Measurements from ENCODE around the gene PLCH2. TPM values are rescaled to one million over a fixed set of nuclear protein-coding genes. Genes with fewer than 3 reads are reported as not detected.

PLCH2 gene
- total and polyA plus RNA-seq, 4 donors: 3.3 to 19.0 (median 12.1) TPM

DNA sequence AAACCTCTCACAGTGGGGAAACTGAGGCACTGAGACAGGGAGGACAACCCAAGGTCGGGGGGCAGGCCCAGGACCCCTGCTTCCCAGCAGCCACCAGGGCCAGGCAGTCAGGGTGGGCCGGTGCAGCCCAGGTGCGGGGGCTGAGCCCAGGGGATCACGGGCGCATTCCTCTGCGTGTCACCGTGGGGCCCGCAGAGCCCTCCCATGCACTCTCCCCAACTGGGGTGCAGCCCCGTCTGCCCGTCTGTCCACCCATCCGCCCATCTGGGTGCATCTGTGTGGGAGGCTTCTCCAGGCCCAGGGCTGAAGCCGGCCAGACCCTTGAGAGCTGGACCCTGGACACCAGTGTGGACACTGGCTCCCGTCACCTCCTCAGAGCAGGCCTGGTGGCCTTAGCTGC is 2.9 kb upstream of the PLCH2 start:
- 82% methylated on average over 9 of the region's 13 CpGs for WGBS (ENCODE audit: insufficient coverage)
- Histone ChIP-seq H3K4me3 (ENCODE audit: low read depth, low read length) (no peak overlapping the region), H3K9me3 (ENCODE audit: control insufficient read depth, insufficient read depth, low read length) (no peaks in the 10 kb centered on the region), H3K4me1 (ENCODE audit: control insufficient read depth, insufficient read depth, low read length) (peaks cover 67% of the 10 kb centered on the region), H3K27me3 (ENCODE audit: control insufficient read depth, insufficient read depth, low read length) (no peaks in the 10 kb centered on the region), H3K27ac (ENCODE audit: low read depth, low read length) (no peak overlapping the region), H3K36me3 (ENCODE audit: control insufficient read depth, insufficient read depth, low read length) (peaks cover 32% of the 10 kb centered on the region)
- DNase-seq (ENCODE audit: low read depth in 4 of 6, low spot score in 6 of 6): no peak

DNA sequence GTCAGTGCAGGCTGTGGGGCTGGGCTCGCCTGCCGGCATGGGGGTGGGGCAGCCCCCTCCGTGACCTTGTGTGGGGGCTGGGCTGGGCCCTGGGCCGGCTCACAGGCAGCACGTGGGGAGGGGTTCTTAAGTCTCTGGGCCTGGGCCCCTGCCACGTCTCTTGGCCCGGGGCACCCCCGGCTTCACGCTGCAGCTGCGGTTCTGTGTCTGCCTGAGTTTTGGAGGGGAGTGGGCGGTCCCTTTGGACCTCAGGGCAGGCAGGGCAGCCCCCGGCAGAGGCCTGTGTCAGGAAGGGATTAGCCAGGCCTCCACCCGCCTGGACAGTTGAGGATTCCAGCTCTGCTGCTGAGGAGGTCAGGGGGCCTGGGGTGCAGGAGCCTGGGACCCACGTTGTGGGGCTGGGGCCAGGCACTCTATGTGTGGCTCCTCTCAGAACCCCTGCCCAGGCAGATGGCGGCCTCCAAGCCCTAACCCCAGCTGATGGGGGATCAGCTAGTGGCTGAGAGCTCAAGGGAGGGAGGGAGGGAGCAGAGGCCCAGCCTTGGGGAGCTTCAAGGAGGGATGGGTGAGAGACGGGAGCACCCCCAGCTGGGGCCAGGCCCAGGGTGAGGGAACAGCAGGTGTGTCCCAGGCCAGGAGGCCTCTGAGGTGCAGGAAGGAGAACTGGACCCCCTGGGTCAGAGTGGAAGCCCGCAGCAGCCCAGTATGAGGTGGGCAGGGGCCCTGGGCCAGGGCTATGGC is 1.8 kb upstream of the PLCH2 start:
- Histone ChIP-seq H3K9me3 (ENCODE audit: control insufficient read depth, insufficient read depth, low read length) (no peaks in the 10 kb centered on the region), H3K4me3 (ENCODE audit: low read depth, low read length) (no peak overlapping the region), H3K4me1 (ENCODE audit: control insufficient read depth, insufficient read depth, low read length) (peaks cover 60% of the 10 kb centered on the region), H3K27me3 (ENCODE audit: control insufficient read depth, insufficient read depth, low read length) (no peaks in the 10 kb centered on the region), H3K27ac (ENCODE audit: low read depth, low read length) (no peak overlapping the region), H3K36me3 (ENCODE audit: control insufficient read depth, insufficient read depth, low read length) (peaks cover 40% of the 10 kb centered on the region)
- no peak for DNase-seq (ENCODE audit: low read depth in 4 of 6, low spot score in 6 of 6)
- WGBS (ENCODE audit: insufficient coverage): 50% methylated on average over 17 of the region's 17 CpGs

DNA sequence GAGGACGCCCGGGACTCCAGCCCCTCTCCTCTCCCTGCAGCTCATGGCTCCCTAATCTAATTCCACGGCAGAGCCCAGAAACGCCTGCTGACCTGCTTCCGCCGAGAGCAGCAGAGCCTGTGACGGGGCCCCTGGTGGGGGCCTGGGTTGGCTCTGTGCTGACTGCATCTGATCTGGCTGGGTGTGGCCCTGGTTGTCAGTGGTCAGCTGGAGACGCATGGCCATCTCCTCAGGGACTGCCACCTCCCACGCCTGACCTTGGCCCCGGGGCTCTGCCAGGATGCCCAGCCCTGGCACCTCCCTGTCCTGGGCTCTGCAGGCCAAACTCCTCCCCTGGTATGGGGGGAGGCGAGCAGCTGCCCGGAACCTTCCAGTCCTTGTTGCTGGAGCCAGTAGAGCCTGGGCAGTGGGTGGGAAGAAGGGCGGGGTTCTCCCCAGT is 1.1 kb upstream of the PLCH2 start:
- DNase-seq (ENCODE audit: low read depth in 4 of 6, low spot score in 6 of 6): no peak
- no peak overlapping the region for H3K27ac ChIP-seq (ENCODE audit: low read depth, low read length)
- peaks cover 62% of the 10 kb centered on the region for H3K4me1 ChIP-seq (ENCODE audit: control insufficient read depth, insufficient read depth, low read length)
- no peaks in the 10 kb centered on the region for H3K9me3 ChIP-seq (ENCODE audit: control insufficient read depth, insufficient read depth, low read length)
- peaks cover 47% of the 10 kb centered on the region for H3K36me3 ChIP-seq (ENCODE audit: control insufficient read depth, insufficient read depth, low read length)
- 73% methylated on average over 11 of the region's 13 CpGs for WGBS (ENCODE audit: insufficient coverage)
- H3K4me3 ChIP-seq (ENCODE audit: low read depth, low read length): no peak overlapping the region
- no peaks in the 10 kb centered on the region for H3K27me3 ChIP-seq (ENCODE audit: control insufficient read depth, insufficient read depth, low read length)

DNA sequence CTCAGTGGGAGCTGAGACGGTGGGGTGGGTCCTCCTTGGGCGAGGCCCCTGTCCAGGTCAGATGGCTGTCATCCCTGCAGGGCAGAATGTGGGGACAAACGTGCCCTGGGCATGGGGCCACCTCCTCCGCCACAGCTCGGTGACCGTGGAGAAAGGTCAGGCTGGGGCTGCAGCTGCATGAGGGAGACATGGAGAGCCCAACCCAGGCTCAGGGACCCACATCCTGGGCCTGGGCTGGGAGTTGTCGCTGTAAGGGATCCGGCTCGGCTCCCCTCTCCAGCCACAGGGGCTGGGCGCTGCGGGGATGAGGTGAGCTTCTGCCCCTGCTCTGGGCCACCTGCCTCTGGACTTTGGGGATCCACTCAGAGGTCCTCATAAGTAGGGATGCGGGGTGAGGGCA is 518 bp upstream of the PLCH2 start:
- Histone ChIP-seq H3K9me3 (ENCODE audit: control insufficient read depth, insufficient read depth, low read length) (no peaks in the 10 kb centered on the region), H3K36me3 (ENCODE audit: control insufficient read depth, insufficient read depth, low read length) (peaks cover 50% of the 10 kb centered on the region), H3K4me3 (ENCODE audit: low read depth, low read length) (no peak overlapping the region), H3K27ac (ENCODE audit: low read depth, low read length) (no peak overlapping the region), H3K4me1 (ENCODE audit: control insufficient read depth, insufficient read depth, low read length) (peaks cover 62% of the 10 kb centered on the region), H3K27me3 (ENCODE audit: control insufficient read depth, insufficient read depth, low read length) (no peaks in the 10 kb centered on the region)
- 85% methylated on average over 12 of the region's 12 CpGs for WGBS (ENCODE audit: insufficient coverage)
- no peak for DNase-seq (ENCODE audit: low read depth in 4 of 6, low spot score in 6 of 6)

DNA sequence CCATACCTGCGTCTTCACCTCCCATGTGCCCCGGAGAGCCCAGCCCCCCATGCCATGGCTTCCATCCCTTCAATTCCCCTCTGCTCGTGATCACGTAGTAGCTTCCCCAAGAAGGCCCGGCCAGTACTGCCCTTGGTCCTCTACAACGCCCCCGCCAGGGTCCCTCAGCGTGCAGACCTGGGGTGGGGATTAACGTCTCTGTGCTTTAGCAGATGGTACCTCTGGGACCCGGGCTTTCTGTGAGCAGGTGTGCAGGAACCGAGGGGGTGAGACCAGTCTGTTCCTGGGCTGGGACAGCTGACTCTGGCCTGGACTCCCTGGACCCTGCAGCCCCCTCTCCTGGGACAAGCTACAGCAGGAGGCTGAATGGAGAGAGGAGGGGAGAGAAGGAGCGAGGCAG is 1.2 kb downstream of the PLCH2 start:
- DNase-seq (ENCODE audit: low read depth in 4 of 6, low spot score in 6 of 6): no peak
- Histone ChIP-seq H3K4me3 (ENCODE audit: low read depth, low read length) (no peak overlapping the region), H3K27ac (ENCODE audit: low read depth, low read length) (no peak overlapping the region), H3K27me3 (ENCODE audit: control insufficient read depth, insufficient read depth, low read length) (no peaks in the 10 kb centered on the region), H3K4me1 (ENCODE audit: control insufficient read depth, insufficient read depth, low read length) (peaks cover 66% of the 10 kb centered on the region), H3K36me3 (ENCODE audit: control insufficient read depth, insufficient read depth, low read length) (peaks cover 55% of the 10 kb centered on the region), H3K9me3 (ENCODE audit: control insufficient read depth, insufficient read depth, low read length) (no peaks in the 10 kb centered on the region)
- WGBS (ENCODE audit: insufficient coverage): 74% methylated on average over 12 of the region's 12 CpGs

DNA sequence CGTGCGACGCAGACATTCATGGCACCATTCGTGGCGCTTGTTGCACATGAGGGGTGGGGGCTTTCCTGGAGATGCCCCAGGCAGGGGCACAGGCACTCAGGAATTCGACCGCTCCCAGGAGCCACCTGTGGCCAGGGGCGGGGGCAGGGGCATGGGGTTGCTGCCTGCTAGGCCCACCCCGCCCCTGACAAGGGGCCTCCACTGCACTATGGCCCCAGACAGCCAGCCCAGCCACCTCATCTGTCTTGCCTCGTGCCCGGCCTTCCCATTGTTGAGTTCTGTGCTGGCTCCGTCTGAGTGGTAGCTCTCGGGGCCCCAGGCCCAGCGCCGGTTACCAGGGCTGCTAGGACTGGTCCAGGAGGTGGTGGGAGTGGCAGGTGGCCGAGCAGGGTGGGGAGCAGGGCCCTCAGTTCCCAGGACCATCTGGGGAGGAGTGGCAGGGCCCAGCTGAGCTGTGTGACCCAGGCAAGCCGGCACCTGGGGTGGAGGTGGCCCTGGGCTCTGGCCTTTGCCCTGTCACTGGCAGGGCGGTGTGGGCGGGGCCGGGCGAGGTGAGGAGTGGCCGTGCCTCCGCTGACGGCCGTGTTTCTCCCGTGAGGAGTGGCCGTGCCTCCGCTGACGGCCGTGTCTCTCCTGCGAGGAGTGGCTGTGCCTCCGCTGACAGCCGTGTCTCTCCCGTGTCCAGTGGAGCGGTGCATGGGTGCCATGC is 1.9 kb downstream of the PLCH2 start:
- no peaks in the 10 kb centered on the region for H3K27me3 ChIP-seq (ENCODE audit: control insufficient read depth, insufficient read depth, low read length)
- DNase-seq (ENCODE audit: low read depth in 4 of 6, low spot score in 6 of 6): no peak
- H3K36me3 ChIP-seq (ENCODE audit: control insufficient read depth, insufficient read depth, low read length): peaks cover 62% of the 10 kb centered on the region
- no peaks in the 10 kb centered on the region for H3K9me3 ChIP-seq (ENCODE audit: control insufficient read depth, insufficient read depth, low read length)
- H3K4me3 ChIP-seq (ENCODE audit: low read depth, low read length): no peak overlapping the region
- WGBS (ENCODE audit: insufficient coverage): 64% methylated on average over 33 of the region's 35 CpGs
- no peak overlapping the region for H3K27ac ChIP-seq (ENCODE audit: low read depth, low read length)
- peaks cover 63% of the 10 kb centered on the region for H3K4me1 ChIP-seq (ENCODE audit: control insufficient read depth, insufficient read depth, low read length)

DNA sequence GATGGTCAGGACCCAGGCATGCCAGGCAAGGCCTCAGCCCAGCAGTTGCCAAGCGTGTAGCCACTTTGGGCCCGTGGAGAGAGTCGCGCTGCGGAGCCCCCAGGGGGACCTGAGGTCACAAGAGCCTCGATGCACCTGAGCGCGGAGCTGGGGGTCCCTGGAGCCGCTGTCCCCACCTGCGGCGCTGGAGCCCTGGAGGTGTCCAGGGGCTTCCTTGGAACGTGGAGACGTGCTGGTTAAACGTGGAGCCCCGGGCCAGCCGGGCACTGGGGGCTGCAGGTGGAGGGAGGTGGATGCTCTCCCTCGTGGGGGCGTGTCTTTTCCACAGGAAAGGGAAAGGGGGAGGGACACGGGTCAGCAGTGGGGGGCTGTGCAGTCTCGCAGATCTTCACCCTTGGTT is 3.1 kb downstream of the PLCH2 start:
- Histone ChIP-seq H3K4me3 (ENCODE audit: low read depth, low read length) (no peak overlapping the region), H3K36me3 (ENCODE audit: control insufficient read depth, insufficient read depth, low read length) (peaks cover 56% of the 10 kb centered on the region), H3K9me3 (ENCODE audit: control insufficient read depth, insufficient read depth, low read length) (no peaks in the 10 kb centered on the region), H3K27me3 (ENCODE audit: control insufficient read depth, insufficient read depth, low read length) (no peaks in the 10 kb centered on the region), H3K27ac (ENCODE audit: low read depth, low read length) (no peak overlapping the region), H3K4me1 (ENCODE audit: control insufficient read depth, insufficient read depth, low read length) (peaks cover 51% of the 10 kb centered on the region)
- DNase-seq (ENCODE audit: low read depth in 4 of 6, low spot score in 6 of 6): no peak
- WGBS (ENCODE audit: insufficient coverage): 82% methylated on average over 20 of the region's 20 CpGs

DNA sequence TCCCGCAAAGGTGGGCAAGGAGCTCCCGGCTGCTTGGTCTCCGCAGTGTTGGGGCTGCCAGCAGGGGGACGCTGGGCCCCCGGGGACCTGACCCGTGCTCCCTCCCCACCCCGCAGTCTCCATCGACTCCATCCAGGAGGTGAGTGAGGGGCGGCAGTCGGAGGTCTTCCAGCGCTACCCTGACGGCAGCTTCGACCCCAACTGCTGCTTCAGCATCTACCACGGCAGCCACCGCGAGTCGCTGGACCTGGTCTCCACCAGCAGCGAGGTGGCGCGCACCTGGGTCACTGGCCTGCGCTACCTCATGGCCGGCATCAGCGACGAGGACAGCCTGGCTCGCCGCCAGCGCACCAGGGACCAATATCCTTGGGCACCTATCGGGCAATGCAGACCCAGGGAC is 3.5 kb downstream of the PLCH2 start:
- no peak overlapping the region for H3K27ac ChIP-seq (ENCODE audit: low read depth, low read length)
- peaks cover 48% of the 10 kb centered on the region for H3K4me1 ChIP-seq (ENCODE audit: control insufficient read depth, insufficient read depth, low read length)
- no peaks in the 10 kb centered on the region for H3K27me3 ChIP-seq (ENCODE audit: control insufficient read depth, insufficient read depth, low read length)
- no peaks in the 10 kb centered on the region for H3K9me3 ChIP-seq (ENCODE audit: control insufficient read depth, insufficient read depth, low read length)
- DNase-seq (ENCODE audit: low read depth in 4 of 6, low spot score in 6 of 6): no peak
- no peak overlapping the region for H3K4me3 ChIP-seq (ENCODE audit: low read depth, low read length)
- WGBS (ENCODE audit: insufficient coverage): 89% methylated on average over 26 of the region's 28 CpGs
- H3K36me3 ChIP-seq (ENCODE audit: control insufficient read depth, insufficient read depth, low read length): peaks cover 58% of the 10 kb centered on the region

DNA sequence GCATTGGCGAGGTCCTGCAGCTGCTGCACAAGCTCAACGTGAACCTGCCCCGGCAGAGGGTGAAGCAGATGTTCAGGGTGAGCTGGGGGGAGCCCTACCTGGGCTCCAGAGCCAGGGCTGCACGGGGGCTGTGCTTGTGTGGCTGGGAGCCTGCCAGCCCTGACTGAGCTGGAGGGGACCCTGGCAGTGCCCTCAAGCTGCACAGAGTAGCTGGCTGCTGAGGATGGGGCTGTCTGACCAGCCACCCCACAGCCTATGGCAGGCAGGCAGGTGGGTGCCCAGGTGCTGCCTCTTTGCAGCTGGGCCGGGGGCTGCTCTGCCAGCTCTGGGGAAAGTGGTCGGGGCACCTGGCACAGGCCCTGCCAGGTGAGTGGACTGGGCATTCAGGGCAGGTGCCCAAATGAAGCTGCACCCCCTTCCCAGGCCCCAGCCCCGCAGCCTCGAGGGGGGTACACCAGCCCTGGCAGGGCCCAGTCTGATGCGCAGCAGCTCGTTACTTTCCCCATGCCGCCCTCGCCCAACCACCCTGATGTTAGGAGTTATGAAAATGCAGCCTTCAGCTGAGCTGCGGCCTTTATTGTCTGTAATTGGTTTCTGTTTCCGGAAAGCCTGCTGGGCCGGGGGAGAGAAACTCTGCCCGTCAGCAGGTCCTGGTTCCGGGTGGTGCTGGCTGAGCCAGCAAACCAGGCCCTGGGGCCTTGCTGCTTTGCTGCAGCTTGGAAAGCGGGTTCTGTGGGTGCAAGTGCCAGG is 4.3 kb downstream of the PLCH2 start:
- Histone ChIP-seq H3K27me3 (ENCODE audit: control insufficient read depth, insufficient read depth, low read length) (no peaks in the 10 kb centered on the region), H3K27ac (ENCODE audit: low read depth, low read length) (no peak overlapping the region), H3K4me3 (ENCODE audit: low read depth, low read length) (no peak overlapping the region), H3K4me1 (ENCODE audit: control insufficient read depth, insufficient read depth, low read length) (peaks cover 41% of the 10 kb centered on the region), H3K36me3 (ENCODE audit: control insufficient read depth, insufficient read depth, low read length) (peaks cover 60% of the 10 kb centered on the region), H3K9me3 (ENCODE audit: control insufficient read depth, insufficient read depth, low read length) (no peaks in the 10 kb centered on the region)
- WGBS (ENCODE audit: insufficient coverage): 76% methylated on average over 18 of the region's 18 CpGs
- peak in 1 of 6 donors; percentile 78 for DNase-seq (ENCODE audit: low read depth in 4 of 6, low spot score in 6 of 6)
